T-helper 1 cell treated with Interleukin-12 subunit alpha and Interleukin-12 subunit beta and Interleukin-4 antibody, amounts not matched to agents 30 μg/mL and 1 μg/mL, for 36 hours (primary cell): ENCODE data around the gene MRPL45.
"Not testable (repeated sequence)": the region's sequence is repeated elsewhere in the genome, so short reads cannot be mapped to it uniquely, and the experiment has no call there.

Source experiments
- H3K27ac Mint-ChIP-seq: one replicate; pipeline ENCODE4 v1.8.0; 2021; ENCODE audit warnings: mild to moderate bottlenecking, mixed read lengths
- H3K27me3 Mint-ChIP-seq: one replicate; pipeline ENCODE4 v1.8.0; 2021; ENCODE audit warnings: low read depth, mixed read lengths
- H3K36me3 Mint-ChIP-seq: one replicate; pipeline ENCODE4 v1.8.0; 2021; ENCODE audit warnings: low read depth, mixed read lengths
- H3K4me1 Mint-ChIP-seq: one replicate; pipeline ENCODE4 v1.8.0; 2021; ENCODE audit warnings: low read depth, mixed read lengths
- H3K4me3 Mint-ChIP-seq: one replicate; pipeline ENCODE4 v1.8.0; 2021; ENCODE audit warnings: mild to moderate bottlenecking, moderate library complexity, mixed read lengths
- H3K9me3 Mint-ChIP-seq: one replicate; pipeline ENCODE4 v1.8.0; 2021; ENCODE audit warnings: mixed read lengths

MRPL45 gene

DNA sequence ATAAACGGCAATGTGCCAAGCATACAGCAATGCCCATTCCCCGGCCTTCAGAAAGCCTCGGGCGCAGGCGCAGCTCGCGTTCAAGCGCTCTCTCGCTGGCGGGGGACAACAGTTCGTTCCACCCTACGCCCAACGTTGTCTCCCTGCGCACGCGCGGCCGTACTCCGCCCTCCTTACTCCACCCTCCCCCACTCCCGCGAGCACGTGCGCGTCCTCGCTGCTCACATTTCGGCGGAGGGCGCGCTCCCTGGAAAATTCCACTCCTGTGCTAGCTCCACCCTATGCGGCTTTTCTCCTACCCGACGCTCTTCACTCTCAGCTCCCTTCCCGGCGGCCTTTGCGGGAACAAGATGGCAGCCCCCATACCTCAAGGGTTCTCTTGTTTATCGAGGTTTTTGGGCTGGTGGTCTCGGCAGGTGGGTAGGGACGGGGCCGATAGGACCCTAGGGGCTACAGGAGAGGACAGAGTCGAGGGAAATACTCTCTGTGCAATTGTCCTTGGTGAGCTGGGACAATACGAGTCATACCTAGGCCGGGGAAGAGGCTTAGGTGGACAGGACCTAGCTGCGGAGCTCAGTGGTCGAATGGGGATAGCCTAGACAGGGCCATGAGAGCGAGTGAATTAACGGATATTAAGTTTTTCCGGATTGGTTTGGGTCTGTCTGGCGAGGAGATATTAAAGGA lies at the start of gene MRPL45:
Gene MRPL45, plus strand, starts transcription at position 335 of the 684 bp plus-strand sequence. Its CDS starts 16 bp downstream, at position 351.
- not testable (repeated sequence) for H3K9me3 Mint-ChIP-seq, H3K36me3 Mint-ChIP-seq, H3K27me3 Mint-ChIP-seq
- H3K27ac Mint-ChIP-seq = peak within 1 kb of the TSS; percentile 89
- peak within 1 kb of the TSS; percentile 96 for H3K4me3 Mint-ChIP-seq
- peaks cover 14% of the 10 kb centered on the region for H3K4me1 Mint-ChIP-seq

DNA sequence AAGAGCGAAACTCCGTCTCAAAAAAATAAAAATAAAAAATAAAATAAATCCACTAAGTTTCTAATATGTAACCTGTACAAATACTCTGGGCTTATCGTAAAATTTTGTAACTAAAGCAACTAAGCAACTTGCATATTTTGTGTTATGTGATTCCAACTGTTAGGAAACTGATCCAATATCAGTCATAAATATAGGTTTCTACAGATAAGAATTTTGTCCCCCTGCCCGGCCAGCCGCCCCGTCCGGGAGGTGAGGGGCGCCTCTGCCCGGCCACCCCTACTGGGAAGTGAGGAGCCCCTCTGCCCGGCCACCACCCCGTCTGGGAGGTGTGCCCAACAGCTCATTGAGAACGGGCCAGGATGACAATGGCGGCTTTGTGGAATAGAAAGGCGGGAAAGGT lies 43.8 kb upstream of the MRPL45 start:
- H3K27me3 Mint-ChIP-seq, H3K36me3 Mint-ChIP-seq, H3K27ac Mint-ChIP-seq, H3K9me3 Mint-ChIP-seq, H3K4me3 Mint-ChIP-seq, H3K4me1 Mint-ChIP-seq: not testable (repeated sequence)

DNA sequence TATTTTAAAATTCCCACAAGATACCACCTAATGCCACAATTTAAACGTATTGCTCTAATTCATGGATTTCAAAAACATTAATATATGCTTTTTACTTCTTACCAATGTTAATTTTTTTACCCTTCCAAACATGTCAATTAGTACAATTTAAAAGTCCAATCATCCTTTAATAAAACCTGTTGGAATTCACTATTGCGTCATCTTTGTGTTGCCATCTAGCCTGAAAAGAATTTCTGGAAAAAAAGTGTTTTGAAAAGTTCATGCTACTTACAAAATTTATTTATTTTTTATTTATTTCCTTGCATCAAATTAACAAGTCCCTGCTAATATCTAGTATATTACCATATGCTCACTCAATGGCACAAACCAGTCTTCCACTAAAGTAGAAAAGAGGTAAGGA lies 42.6 kb upstream of the MRPL45 start:
- not testable (repeated sequence) for H3K27me3 Mint-ChIP-seq, H3K36me3 Mint-ChIP-seq, H3K4me1 Mint-ChIP-seq, H3K4me3 Mint-ChIP-seq, H3K9me3 Mint-ChIP-seq, H3K27ac Mint-ChIP-seq

DNA sequence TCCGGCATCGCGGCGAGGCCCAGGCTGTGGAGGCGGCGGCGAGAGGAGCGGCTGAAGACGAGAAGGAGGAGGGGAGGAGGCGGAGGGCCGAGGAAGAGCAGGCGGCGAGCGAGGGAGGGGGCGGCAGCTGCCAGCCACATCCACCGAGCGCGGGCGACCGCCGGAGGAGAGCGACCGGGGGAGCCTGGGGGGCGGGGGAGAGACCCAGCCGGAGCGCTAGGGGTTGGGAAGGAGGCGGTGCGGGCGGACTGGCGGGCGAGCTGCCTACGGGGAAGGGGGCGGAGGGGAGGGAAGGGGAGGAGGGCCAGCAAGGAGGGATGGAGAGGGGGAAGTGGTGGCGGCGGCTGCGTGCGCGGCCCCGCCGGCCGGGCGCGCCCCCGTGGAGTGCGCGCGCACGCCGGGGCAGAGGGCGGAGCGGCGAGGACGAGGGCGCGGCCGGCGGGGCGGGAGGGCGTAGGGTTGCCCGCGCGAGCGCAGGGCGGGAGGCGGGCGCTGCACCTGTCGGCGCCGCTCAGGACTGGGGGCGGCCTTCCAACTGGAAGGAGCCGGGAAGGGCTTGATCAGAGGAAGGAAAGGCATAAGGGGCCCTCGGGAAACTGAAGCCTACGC lies 39.9 kb upstream of the MRPL45 start:
- not testable (repeated sequence) for H3K36me3 Mint-ChIP-seq, H3K27me3 Mint-ChIP-seq, H3K9me3 Mint-ChIP-seq, H3K4me1 Mint-ChIP-seq, H3K27ac Mint-ChIP-seq
- peak overlapping the region; percentile 21 for H3K4me3 Mint-ChIP-seq

DNA sequence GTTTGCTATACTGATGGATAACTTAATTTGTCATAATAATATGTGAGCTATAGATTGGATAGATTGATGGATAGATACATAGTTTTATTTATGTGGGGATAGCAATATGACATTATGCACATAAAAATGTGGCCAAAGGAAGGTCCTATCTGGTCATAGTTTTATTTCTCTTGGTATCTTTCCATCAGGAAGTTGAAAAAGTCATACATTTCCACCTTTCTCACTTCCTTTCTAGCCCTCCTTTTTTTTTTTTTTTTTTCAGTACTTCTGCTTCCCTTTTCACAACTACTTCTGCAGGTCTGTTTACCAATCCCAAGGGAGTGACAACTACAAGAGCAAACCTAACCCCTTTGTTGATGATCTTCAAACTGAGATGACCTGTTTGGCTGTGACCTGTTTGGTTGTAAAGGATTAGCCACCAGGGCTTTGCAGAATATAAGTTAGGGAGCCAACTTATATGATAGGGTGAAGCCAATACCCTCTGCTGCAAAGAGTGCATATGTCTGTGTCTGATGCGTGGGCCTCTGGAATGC lies 30.9 kb upstream of the MRPL45 start:
- H3K27ac Mint-ChIP-seq, H3K4me3 Mint-ChIP-seq, H3K9me3 Mint-ChIP-seq, H3K36me3 Mint-ChIP-seq, H3K4me1 Mint-ChIP-seq, H3K27me3 Mint-ChIP-seq: not testable (repeated sequence)

DNA sequence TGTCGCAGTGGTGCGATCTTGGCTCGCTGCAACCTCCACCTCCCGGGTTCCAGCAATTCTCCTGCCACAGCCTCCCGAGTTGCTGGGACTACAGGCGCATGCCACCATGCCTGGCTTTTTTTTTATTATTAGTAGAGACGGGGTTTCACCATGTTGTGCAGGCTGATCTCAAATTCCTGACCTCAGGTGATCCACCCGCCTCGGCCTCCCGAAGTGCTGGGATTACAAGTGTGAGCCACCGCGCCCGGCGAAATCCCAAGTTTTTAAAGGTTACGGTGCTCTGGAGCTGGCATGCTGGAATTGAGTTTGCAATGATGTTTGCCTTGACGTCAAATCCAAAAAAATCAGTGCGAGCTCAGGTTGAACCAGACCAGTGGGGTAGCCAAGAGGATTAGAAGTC lies 30.4 kb upstream of the MRPL45 start:
- not testable (repeated sequence) for H3K27me3 Mint-ChIP-seq, H3K36me3 Mint-ChIP-seq, H3K9me3 Mint-ChIP-seq, H3K27ac Mint-ChIP-seq, H3K4me3 Mint-ChIP-seq, H3K4me1 Mint-ChIP-seq

DNA sequence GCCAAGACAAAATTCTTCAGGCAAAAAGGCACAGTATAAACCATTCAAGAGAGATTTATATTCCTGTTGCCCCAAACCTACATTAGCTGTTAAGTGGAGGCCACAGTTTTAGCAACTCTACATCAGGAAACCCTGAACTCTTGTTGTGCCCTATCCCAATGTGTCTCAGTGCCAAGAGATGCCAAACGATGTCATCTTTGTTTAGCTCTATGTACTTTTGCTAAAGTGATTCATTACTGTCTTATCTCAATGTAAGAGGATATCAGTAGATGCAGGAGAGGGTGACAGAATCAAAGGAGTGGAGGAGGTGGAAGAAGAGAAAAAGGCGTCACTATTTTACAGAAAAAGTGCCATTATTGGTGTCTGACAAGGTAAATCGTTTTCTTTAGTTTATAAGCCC lies 28.8 kb upstream of the MRPL45 start:
- H3K9me3 Mint-ChIP-seq, H3K27ac Mint-ChIP-seq, H3K4me3 Mint-ChIP-seq, H3K27me3 Mint-ChIP-seq, H3K36me3 Mint-ChIP-seq, H3K4me1 Mint-ChIP-seq: not testable (repeated sequence)

DNA sequence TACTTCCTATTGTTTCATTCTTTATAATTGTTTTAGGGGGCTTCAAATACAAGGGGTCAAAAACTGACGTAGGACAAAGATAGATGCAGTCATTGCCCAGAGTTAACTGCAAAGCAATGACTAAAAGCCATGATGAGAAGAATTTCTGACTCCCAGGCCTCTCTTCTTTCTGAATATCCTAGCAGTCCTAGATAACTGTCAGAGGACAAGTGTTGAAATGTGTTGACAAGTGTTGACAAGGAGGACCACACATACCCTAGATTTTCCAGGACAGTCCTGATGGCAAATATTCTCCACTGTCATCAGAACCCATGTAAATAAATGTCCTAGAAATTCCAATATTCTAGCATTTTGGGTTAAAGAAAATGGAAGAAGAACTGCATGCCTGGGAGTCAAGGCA lies 27.9 kb upstream of the MRPL45 start:
- H3K27ac Mint-ChIP-seq, H3K9me3 Mint-ChIP-seq: not testable (repeated sequence)

DNA sequence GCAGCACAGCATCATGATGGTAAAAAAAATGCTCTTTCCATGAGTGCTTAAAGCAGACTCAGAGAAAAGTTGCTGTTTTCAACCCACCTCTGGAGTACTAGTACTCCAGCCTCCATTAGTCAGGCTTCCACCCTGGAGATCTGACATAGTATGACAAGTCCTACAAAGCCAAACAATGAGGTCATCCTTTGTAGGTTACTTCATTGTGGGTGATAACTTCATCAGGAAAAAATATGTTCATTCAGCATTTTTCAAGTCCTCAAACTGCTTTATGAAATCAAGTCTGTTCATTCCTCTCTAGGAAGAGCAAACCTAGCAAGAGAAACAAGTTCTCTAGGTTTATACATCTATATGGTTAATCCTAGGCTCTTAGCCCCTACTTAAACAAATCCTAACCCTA lies 27.4 kb upstream of the MRPL45 start:
- not testable (repeated sequence) for H3K36me3 Mint-ChIP-seq, H3K4me3 Mint-ChIP-seq, H3K9me3 Mint-ChIP-seq, H3K27ac Mint-ChIP-seq, H3K4me1 Mint-ChIP-seq, H3K27me3 Mint-ChIP-seq

More for the DNA sequence above, 27.9 kb upstream of the MRPL45 start:
- H3K4me3 Mint-ChIP-seq, H3K4me1 Mint-ChIP-seq, H3K27me3 Mint-ChIP-seq, H3K36me3 Mint-ChIP-seq: not testable (repeated sequence)

DNA sequence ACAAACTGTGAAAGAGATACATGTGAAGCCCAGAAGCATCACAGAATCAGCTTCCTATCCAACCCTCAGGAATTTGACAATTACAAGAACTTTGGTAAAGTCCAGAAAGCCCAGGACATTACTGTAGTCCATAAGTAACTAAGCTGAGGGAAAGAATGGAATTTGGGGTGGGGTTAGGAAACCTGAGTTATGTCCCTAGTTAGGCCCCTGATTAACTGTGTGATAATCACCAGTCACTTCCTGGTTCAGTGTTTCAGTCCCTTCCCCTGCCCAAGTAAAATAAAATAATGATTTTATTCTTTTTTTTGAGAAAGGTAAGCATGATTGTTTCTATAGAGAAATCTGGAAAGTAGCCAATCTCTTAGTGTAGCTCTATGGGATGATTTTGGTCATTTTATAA lies 11.0 kb upstream of the MRPL45 start:
- not testable (repeated sequence) for H3K36me3 Mint-ChIP-seq, H3K27ac Mint-ChIP-seq, H3K9me3 Mint-ChIP-seq, H3K4me3 Mint-ChIP-seq, H3K27me3 Mint-ChIP-seq, H3K4me1 Mint-ChIP-seq

DNA sequence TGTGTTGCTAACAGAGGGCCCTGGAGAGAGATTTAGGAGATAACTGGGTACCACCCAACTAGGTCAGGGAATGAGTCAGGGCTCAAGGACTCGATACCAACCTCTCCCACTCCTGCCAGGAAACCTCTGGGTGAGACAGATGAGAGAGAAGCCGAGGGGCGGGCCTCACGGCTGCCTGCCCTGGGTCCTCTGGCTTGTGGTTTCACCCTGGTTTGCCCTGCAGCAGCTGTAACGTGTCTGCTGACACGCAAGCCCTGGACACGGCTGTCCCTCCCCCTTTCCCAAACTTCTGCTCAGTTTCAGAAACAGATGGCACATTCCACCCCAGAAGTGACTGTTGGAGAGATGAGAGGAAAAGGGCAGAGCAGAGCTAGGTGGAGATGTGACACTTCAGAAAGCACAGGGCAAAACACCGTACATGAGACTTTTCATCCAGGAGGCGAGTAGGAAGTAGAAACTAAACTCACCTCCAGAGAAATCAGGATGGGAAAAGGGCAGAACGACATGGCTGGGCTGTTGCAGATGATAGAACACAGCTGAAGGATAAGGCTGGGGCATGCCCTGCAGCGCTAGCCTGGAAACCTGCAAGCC lies 10.4 kb upstream of the MRPL45 start:
- H3K9me3 Mint-ChIP-seq, H3K4me1 Mint-ChIP-seq, H3K36me3 Mint-ChIP-seq: not testable (repeated sequence)
- Mint-ChIP-seq H3K27me3 (peaks cover 11% of the 10 kb centered on the region), H3K4me3 (peak overlapping the region; percentile 34), H3K27ac (peak overlapping the region; percentile 82)

DNA sequence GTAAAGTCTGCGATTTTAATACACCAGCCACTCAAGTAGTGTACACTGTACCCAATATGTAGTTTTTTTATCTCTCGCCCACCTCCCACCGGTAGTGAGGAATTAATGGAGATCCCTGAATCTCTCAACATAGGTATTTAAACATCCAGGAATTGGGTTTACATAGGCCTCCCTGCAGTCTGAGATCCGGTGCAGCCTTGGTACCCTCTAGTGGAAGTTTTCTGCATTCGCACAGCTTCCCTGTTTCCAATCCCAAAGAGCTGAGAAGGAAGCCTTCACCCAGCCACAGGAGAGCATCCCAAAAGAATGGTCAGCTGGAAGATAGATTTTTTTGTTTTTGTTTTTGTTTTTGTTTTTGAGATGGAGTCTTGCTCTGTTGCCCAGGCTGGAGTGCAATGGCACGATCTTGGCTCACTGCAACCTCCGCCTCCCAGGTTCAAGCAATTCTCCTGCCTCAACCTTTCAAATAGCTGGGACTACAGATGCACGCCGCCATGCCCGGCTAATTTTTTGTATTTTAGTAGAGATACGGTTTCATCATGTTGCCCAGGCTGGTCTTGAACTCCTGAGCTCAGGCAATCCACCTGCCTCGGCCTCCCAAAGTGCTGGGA lies 8.6 kb upstream of the MRPL45 start:
- H3K27ac Mint-ChIP-seq, H3K9me3 Mint-ChIP-seq, H3K4me3 Mint-ChIP-seq, H3K36me3 Mint-ChIP-seq, H3K4me1 Mint-ChIP-seq: not testable (repeated sequence)
- H3K27me3 Mint-ChIP-seq = peaks cover 13% of the 10 kb centered on the region

DNA sequence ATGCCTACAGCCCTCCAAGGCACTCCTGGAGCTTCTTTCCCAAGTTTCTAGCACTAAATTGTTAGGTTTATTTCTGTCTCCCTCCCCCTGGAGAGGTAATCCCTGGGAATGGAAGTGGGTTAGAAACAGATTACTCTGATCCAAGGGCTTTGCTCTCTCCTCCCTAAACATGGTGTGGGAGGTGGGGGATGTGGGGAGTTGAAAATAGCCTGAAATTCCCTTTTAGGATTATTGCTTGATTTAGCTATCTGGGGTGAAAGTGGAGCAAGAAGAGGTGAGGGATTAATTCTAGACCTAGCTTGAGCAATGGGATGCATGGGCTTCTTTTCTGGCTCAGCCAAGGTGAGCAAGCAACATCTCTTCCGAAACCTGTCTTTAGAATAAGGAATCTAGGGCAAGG lies 7.2 kb upstream of the MRPL45 start:
- not testable (repeated sequence) for H3K9me3 Mint-ChIP-seq, H3K27ac Mint-ChIP-seq, H3K36me3 Mint-ChIP-seq, H3K4me3 Mint-ChIP-seq, H3K4me1 Mint-ChIP-seq
- peaks cover 13% of the 10 kb centered on the region for H3K27me3 Mint-ChIP-seq

DNA sequence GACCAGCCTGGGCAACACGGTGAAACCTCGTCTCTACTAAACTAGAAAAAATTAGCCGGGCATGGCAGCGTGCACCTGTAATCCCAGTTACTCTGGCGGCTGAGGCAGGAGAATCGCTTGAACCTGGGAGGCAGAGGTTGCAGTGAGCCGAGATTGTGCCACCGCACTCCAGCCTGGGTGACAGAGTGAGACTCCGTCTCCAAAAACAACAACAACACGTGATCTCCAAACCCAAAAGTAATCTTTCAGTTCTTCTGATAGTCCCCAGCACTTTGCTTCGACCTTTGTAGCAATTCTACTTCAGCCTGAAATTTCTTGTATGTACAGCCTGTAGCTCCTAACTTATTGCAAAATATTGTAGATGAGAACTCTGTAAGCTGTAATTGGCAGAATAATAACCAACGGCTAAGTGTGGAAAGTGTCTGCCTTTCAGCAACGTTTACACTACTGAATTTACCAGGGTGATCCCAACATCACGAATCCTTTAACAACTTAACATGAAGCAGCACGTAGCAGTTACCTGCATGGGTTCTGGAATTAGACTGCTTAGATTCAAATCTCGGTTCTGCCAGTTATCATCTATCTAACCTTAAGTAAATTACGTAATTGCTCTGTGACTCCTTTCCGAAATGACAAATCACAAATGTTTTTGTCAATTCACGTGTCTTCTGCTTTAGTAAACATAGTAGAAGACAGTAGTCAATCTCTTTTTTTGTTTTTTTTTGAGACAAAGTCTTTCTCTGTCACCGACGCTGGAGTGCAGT lies 1.2 kb upstream of the MRPL45 start:
- peak overlapping the region; percentile 70 for H3K27ac Mint-ChIP-seq
- peaks cover 14% of the 10 kb centered on the region for H3K4me1 Mint-ChIP-seq
- H3K9me3 Mint-ChIP-seq, H3K27me3 Mint-ChIP-seq, H3K36me3 Mint-ChIP-seq: not testable (repeated sequence)
- peak overlapping the region; percentile 96 for H3K4me3 Mint-ChIP-seq

DNA sequence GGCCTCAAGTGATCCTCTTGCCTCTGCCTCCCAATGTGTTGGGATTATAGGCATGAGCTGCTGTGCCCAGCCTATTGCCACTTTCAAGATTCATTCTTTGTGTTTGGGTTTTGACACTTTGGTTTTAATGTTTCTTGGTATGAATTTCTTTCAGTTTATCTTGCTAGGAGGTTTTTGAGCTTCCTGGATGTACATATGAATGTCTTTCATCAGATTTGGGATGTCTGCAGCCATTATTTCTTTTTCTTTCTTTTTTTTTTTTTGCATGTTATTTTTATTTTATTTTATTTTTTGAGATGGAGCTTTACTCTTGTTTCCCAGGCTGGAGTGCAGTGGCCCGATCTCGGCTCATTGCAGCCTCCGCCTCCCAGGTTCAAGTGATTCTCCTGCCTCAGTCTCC lies 18.5 kb downstream of the MRPL45 start:
- H3K9me3 Mint-ChIP-seq = no peaks in the 10 kb centered on the region
- H3K36me3 Mint-ChIP-seq = peaks cover 22% of the 10 kb centered on the region
- H3K4me3 Mint-ChIP-seq = no peak overlapping the region
- H3K27me3 Mint-ChIP-seq = no peaks in the 10 kb centered on the region
- H3K27ac Mint-ChIP-seq = no peak overlapping the region
- peaks cover 5% of the 10 kb centered on the region for H3K4me1 Mint-ChIP-seq
